Panc1 (cell line): Measurements from ENCODE around the gene ZNF117. TPM values are rescaled to one million over a fixed set of nuclear protein-coding genes. Genes with fewer than 3 reads are reported as not detected.
"Not testable (repeated sequence)": the region's sequence is repeated elsewhere in the genome, so short reads cannot be mapped to it uniquely, and the experiment has no call there.

Source experiments
- ATAC-seq: fragments of 200-7000 bp; cut with Tn5 transposase; 2 replicates; pipeline ENCODE4 v1.9.1; 2020; ENCODE audit warnings: mild to moderate bottlenecking, moderate library complexity
- BruUV-seq: library from RNA; stranded (reverse); fragments of 400-500 nt; replicated peaks from 2 replicates; lab custom pipeline; 2021; lab: Mats Ljungman, UMichigan
- CTCF ChIA-PET: fragments of 300-600 bp; sonication (Branson Sonifier 250); formaldehyde crosslinking; loops from one replicate; lab custom pipeline; 2022; ENCODE audit warnings: antibody characterized with exemption; lab: Charles Lee
- POLR2A ChIA-PET: fragments of 300-600 bp; sonication (Branson Sonifier 250); formaldehyde crosslinking; loops from one replicate; lab custom pipeline; 2022; ENCODE audit warnings: antibody characterized with exemption; lab: Charles Lee
- DNase-seq: peaks from one replicate; pipeline ENCODE4 v3.0.0-alpha.2; 2010; ENCODE audit warnings: low read depth, low spot score
- H3K27ac ChIP-seq: 2 replicates; pipeline ENCODE4 v1.5.1; 2011; ENCODE audit warnings: mild to moderate bottlenecking, low read length, inconsistent platforms
- H3K27me3 ChIP-seq: fragments of 200-500 bp; sonication (Bioruptor generic); 2 replicates; pipeline ENCODE4 v1.6.0; 2014; ENCODE audit warnings: low read length, inconsistent platforms; ENCODE audit not compliant: control insufficient read depth, insufficient read depth
- H3K36me3 ChIP-seq: fragments of 200-500 bp; sonication (Bioruptor generic); 2 replicates; pipeline ENCODE4 v1.5.1; 2014; ENCODE audit warnings: inconsistent platforms, mild to moderate bottlenecking, low read length, moderate library complexity; ENCODE audit not compliant: control insufficient read depth, insufficient read depth
- H3K4me1 ChIP-seq: 2 replicates; pipeline ENCODE4 v1.5.1; 2011; ENCODE audit warnings: inconsistent platforms, mild to moderate bottlenecking, low read length, moderate library complexity; ENCODE audit not compliant: control insufficient read depth, insufficient read depth
- H3K4me3 ChIP-seq, 2 experiments: 2 replicates each; pipeline ENCODE4 v1.5.1; 2011 to 2012; ENCODE audit warnings: low read depth in 2 of 2, low read length in 2 of 2, mild to moderate bottlenecking in 2 of 2, inconsistent platforms in 1 of 2, moderate library complexity in 1 of 2
- H3K9me3 ChIP-seq: fragments of 200-500 bp; sonication (Bioruptor generic); 2 replicates; pipeline ENCODE4 v1.5.1; 2014; ENCODE audit warnings: low read depth, mild to moderate bottlenecking, inconsistent platforms, low read length, moderate library complexity; ENCODE audit not compliant: control insufficient read depth, insufficient read depth
- POLR2AphosphoS5 ChIP-seq: IDR thresholded peaks from 2 replicates; pipeline ENCODE4 v1.6.1; 2012; ENCODE audit warnings: mild to moderate bottlenecking, low read depth, low read length, moderate library complexity
- SIN3A ChIP-seq: IDR thresholded peaks from 2 replicates; pipeline ENCODE4 v1.6.1; 2012; ENCODE audit warnings: low read depth, mild to moderate bottlenecking, low read length, moderate library complexity, borderline replicate concordance; ENCODE audit not compliant: insufficient read depth
- TCF7L2 ChIP-seq: IDR thresholded peaks from 2 replicates; pipeline ENCODE4 v1.6.1; 2011; ENCODE audit warnings: mild to moderate bottlenecking, low read depth, low read length, inconsistent platforms
- in situ Hi-C: cut with HindIII; loops from 2 replicates; pipeline ENCODE4 v1.10.0; 2016; ENCODE audit warnings: low sequenced_read_pairs, low pct_unique_long_range_greater_than_20kb
- intact Hi-C: fragments of 100-400 bp; cut with micrococcal nuclease; formaldehyde crosslinking; loops from one replicate; pipeline ENCODE4 v1.10.0; 2022; ENCODE audit not compliant: unreplicated experiment
- total RNA-seq: library from RNA; stranded (reverse); gene quantifications from one replicate; pipeline ENCODE4 v1.2.1, GENCODE V29; 2021; ENCODE audit not compliant: unreplicated experiment
- TF ChIP-seq, protein P1 (sequence below), 2 experiments: IDR thresholded peaks; 2 replicates each; pipeline ENCODE4 v1.6.1; 2011 to 2012; ENCODE audit warnings: low read depth in 2 of 2, control low read depth in 1 of 2, low read length in 1 of 2, mild to moderate bottlenecking in 1 of 2, moderate library complexity in 1 of 2; ENCODE audit not compliant: insufficient read depth in 1 of 2
- TF ChIP-seq, protein P2 (sequence below): fragments of 450-650 bp; IDR thresholded peaks from 2 replicates; pipeline ENCODE4 v1.5.1; 2017; ENCODE audit warnings: mild to moderate bottlenecking

The ZNF117 gene
- total RNA-seq, 1 experiment from 2014 or later = 8.0 TPM

GRCh38 chr7:64944667-64945502, 46.0 kb downstream of the ZNF117 start:
- H3K4me3 ChIP-seq, BruUV-seq, H3K36me3 ChIP-seq, CTCF ChIA-PET, DNase-seq, in situ Hi-C loops, intact Hi-C loops, POLR2A ChIA-PET, H3K27ac ChIP-seq, ATAC-seq, H3K27me3 ChIP-seq, H3K9me3 ChIP-seq, H3K4me1 ChIP-seq: not testable (repeated sequence)

DNA sequence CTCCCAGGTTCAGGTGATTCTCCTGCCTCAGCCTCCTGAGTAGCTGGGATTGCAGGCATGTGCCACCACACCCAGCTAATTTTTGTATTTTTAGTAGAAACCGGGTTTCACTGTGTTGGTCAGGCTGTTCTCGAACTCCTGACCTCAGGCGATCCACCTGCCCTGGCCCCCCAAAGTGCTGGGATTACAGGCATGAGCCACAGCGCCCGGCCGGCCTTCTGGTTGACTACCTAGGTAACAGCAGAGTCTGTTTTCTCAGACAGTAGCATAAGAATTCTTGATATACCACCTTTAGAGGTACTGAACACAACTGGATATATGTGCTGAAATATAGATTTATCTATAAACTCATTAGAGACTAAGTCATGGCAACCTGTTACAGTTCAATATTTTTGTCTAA, 50.8 kb downstream of the ZNF117 start:
- H3K4me1 ChIP-seq, POLR2A ChIA-PET, H3K36me3 ChIP-seq, in situ Hi-C loops, H3K27ac ChIP-seq, H3K9me3 ChIP-seq, BruUV-seq, CTCF ChIA-PET, H3K4me3 ChIP-seq, intact Hi-C loops, DNase-seq, ATAC-seq, H3K27me3 ChIP-seq: not testable (repeated sequence)

DNA sequence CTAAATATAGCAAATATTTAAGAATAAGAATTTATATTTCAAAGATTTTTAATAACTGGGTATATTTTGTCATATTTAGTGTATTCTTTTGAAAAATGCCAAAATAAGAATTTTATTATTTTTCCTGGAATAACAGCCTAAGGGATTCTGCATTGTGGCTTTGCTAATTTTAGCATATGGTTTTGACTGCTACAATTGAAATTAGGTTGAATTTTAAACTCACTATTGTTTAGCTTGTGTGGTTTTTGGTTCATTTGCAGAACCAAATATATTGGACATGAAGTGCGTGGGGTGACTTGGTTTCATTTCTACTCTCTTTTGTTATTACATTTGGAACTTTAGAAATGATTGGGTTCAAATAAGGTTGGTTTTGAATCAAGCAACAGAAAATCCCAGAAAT, 52.3 kb downstream of the ZNF117 start:
- no peak overlapping the region for H3K4me3 ChIP-seq
- no peak for DNase-seq
- BruUV-seq = no TSS peak
- peaks cover 4% of the 10 kb centered on the region; the same call in 1 of the 2 replicates for H3K9me3 ChIP-seq
- no peak for TF ChIP-seq POLR2AphosphoS5
- TF ChIP-seq, protein P1, sequence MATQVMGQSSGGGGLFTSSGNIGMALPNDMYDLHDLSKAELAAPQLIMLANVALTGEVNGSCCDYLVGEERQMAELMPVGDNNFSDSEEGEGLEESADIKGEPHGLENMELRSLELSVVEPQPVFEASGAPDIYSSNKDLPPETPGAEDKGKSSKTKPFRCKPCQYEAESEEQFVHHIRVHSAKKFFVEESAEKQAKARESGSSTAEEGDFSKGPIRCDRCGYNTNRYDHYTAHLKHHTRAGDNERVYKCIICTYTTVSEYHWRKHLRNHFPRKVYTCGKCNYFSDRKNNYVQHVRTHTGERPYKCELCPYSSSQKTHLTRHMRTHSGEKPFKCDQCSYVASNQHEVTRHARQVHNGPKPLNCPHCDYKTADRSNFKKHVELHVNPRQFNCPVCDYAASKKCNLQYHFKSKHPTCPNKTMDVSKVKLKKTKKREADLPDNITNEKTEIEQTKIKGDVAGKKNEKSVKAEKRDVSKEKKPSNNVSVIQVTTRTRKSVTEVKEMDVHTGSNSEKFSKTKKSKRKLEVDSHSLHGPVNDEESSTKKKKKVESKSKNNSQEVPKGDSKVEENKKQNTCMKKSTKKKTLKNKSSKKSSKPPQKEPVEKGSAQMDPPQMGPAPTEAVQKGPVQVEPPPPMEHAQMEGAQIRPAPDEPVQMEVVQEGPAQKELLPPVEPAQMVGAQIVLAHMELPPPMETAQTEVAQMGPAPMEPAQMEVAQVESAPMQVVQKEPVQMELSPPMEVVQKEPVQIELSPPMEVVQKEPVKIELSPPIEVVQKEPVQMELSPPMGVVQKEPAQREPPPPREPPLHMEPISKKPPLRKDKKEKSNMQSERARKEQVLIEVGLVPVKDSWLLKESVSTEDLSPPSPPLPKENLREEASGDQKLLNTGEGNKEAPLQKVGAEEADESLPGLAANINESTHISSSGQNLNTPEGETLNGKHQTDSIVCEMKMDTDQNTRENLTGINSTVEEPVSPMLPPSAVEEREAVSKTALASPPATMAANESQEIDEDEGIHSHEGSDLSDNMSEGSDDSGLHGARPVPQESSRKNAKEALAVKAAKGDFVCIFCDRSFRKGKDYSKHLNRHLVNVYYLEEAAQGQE (IDR thresholded peaks at IDR 0.05; ENCODE audit: insufficient read depth in 1 of 2, low read depth in 2 of 2, low read length in 1 of 2) = no peak
- TF ChIP-seq SIN3A = no peak
- TF ChIP-seq, protein P2, sequence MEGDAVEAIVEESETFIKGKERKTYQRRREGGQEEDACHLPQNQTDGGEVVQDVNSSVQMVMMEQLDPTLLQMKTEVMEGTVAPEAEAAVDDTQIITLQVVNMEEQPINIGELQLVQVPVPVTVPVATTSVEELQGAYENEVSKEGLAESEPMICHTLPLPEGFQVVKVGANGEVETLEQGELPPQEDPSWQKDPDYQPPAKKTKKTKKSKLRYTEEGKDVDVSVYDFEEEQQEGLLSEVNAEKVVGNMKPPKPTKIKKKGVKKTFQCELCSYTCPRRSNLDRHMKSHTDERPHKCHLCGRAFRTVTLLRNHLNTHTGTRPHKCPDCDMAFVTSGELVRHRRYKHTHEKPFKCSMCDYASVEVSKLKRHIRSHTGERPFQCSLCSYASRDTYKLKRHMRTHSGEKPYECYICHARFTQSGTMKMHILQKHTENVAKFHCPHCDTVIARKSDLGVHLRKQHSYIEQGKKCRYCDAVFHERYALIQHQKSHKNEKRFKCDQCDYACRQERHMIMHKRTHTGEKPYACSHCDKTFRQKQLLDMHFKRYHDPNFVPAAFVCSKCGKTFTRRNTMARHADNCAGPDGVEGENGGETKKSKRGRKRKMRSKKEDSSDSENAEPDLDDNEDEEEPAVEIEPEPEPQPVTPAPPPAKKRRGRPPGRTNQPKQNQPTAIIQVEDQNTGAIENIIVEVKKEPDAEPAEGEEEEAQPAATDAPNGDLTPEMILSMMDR = no peak
- no peak for TF ChIP-seq TCF7L2
- H3K27ac ChIP-seq = no peak overlapping the region
- no peaks in the 10 kb centered on the region for H3K36me3 ChIP-seq
- POLR2A ChIA-PET = no interaction called here
- intact Hi-C loops (no loop called here), in situ Hi-C loops (no loop called here)
- CTCF ChIA-PET = no interaction called here
- no peaks in the 10 kb centered on the region for H3K4me1 ChIP-seq
- no peaks in the 10 kb centered on the region for H3K27me3 ChIP-seq
- no peak for ATAC-seq
